GM18520 (cell line): ENCODE results near the gene TSPAN9.

Source experiments
- ATAC-seq: cut with Tn5 transposase; IDR thresholded peaks from one replicate; pipeline ENCODE4 v1.9.1; 2021; ENCODE audit not compliant: unreplicated experiment

The TSPAN9 gene

GRCh38 chr12:3179731-3180130 is 102.6 kb downstream of the TSPAN9 start:
- no peak for ATAC-seq

GRCh38 chr12:3182426-3182825 is 105.2 kb downstream of the TSPAN9 start:
- ATAC-seq, result no peak

GRCh38 chr12:3184485-3184884 is 107.3 kb downstream of the TSPAN9 start:
- no peak for ATAC-seq

GRCh38 chr12:3185260-3185870 is 108.2 kb downstream of the TSPAN9 start:
- ATAC-seq, result no peak

- ATAC-seq, result no peak
These were observed 109.5 kb downstream of the TSPAN9 start for GRCh38 chr12:3186546-3187215.

- no peak for ATAC-seq
These were observed 110.9 kb downstream of the TSPAN9 start for GRCh38 chr12:3187846-3188770.

GRCh38 chr12:3189282-3189681 is 112.1 kb downstream of the TSPAN9 start:
- ATAC-seq, result no peak

- ATAC-seq, result no peak
These were observed 112.9 kb downstream of the TSPAN9 start for GRCh38 chr12:3190101-3190500.

GRCh38 chr12:3191450-3191849 is 114.3 kb downstream of the TSPAN9 start:
- no peak for ATAC-seq

- no peak for ATAC-seq
These were observed 115.0 kb downstream of the TSPAN9 start for GRCh38 chr12:3192221-3192620.

- ATAC-seq, result no peak
These were observed 116.0 kb downstream of the TSPAN9 start for GRCh38 chr12:3193131-3193530.

- ATAC-seq, result no peak
These were observed 116.6 kb downstream of the TSPAN9 start for GRCh38 chr12:3193755-3194154.

GRCh38 chr12:3195337-3195736 is 118.2 kb downstream of the TSPAN9 start:
- no peak for ATAC-seq

GRCh38 chr12:3195859-3196483 is 118.8 kb downstream of the TSPAN9 start:
- no peak for ATAC-seq

- ATAC-seq, result no peak
These were observed 119.3 kb downstream of the TSPAN9 start for GRCh38 chr12:3196488-3196887.

- ATAC-seq, result no peak
These were observed 120.1 kb downstream of the TSPAN9 start for GRCh38 chr12:3197131-3197818.

- ATAC-seq, result no peak
These were observed 122.4 kb downstream of the TSPAN9 start for GRCh38 chr12:3199551-3200031.

GRCh38 chr12:3200032-3200617 is 122.9 kb downstream of the TSPAN9 start:
- ATAC-seq, result no peak

- ATAC-seq, result no peak
These were observed 123.6 kb downstream of the TSPAN9 start for GRCh38 chr12:3200814-3201233.

- ATAC-seq, result no peak
These were observed 124.3 kb downstream of the TSPAN9 start for GRCh38 chr12:3201339-3202051.
